ENCODE data around the gene ITGB5. TPM values are rescaled to one million over a fixed set of nuclear protein-coding genes. Genes with fewer than 3 reads are reported as not detected.
"Not testable (repeated sequence)": the region's sequence is repeated elsewhere in the genome, so short reads cannot be mapped to it uniquely, and the experiment has no call there.

The ITGB5 gene
- total and polyA plus RNA-seq, 2 donors (not counting 1 experiment from before 2014, with no cell fraction given): 0.15 to 0.54 TPM

DNA sequence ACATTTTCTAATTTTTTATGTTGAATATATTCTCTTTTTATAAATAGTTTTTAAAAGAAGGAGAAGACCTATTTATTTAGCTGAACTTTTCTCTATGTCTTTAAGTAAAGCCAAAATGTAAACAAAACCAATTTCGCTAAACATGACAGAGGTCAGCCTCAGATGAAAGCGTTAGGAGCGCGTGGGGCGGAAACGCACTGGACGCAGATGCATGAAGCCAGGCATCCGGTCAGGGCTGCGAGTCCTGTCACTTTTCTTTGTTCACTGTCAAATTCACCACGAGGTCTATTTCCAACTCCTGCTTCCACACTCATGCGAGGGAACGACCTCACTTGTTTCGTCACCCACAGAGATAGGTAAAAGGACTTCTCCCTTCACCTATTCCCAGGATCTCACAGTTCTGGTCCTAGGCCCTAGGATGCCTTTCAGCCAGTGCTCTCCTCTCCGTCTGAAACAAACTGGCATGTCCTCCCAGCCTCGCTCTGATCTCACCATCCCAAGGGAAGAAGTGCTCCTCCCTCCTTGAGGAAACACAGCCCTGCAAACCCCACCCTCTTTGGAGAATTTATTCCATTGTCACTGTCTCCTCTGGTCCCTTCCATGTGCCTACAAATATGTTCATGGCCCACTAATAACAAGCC is 57.9 kb downstream of the ITGB5 start:
- H3K27ac ChIP-seq (ENCODE audit: low read length in 2 of 2): no peak overlapping the region
- H3K9me3 ChIP-seq (ENCODE audit: control extremely low read depth in 1 of 3, control insufficient read depth in 2 of 3, insufficient read depth in 1 of 3, low read length in 2 of 3): no peaks in the 10 kb centered on the region
- H2AFZ ChIP-seq (ENCODE audit: insufficient read depth, low read depth, low read length, poor library complexity, severe bottlenecking): no peak overlapping the region
- Mint-ChIP-seq H3K9me3 (ENCODE audit: insufficient read depth) (no peaks in the 10 kb centered on the region), H3K27ac (no peak overlapping the region), H3K27me3 (peaks cover 32% of the 10 kb centered on the region), H3K4me3 (no peak overlapping the region), H3K4me1 (peaks cover 4% of the 10 kb centered on the region)
- ATAC-seq (ENCODE audit: low read depth): no peak
- no peak for TF ChIP-seq EZH2 (IDR thresholded peaks at IDR 0.05; ENCODE audit: borderline replicate concordance, insufficient read depth, low read depth, low read length, poor library complexity, severe bottlenecking)
- TF ChIP-seq, protein P1, sequence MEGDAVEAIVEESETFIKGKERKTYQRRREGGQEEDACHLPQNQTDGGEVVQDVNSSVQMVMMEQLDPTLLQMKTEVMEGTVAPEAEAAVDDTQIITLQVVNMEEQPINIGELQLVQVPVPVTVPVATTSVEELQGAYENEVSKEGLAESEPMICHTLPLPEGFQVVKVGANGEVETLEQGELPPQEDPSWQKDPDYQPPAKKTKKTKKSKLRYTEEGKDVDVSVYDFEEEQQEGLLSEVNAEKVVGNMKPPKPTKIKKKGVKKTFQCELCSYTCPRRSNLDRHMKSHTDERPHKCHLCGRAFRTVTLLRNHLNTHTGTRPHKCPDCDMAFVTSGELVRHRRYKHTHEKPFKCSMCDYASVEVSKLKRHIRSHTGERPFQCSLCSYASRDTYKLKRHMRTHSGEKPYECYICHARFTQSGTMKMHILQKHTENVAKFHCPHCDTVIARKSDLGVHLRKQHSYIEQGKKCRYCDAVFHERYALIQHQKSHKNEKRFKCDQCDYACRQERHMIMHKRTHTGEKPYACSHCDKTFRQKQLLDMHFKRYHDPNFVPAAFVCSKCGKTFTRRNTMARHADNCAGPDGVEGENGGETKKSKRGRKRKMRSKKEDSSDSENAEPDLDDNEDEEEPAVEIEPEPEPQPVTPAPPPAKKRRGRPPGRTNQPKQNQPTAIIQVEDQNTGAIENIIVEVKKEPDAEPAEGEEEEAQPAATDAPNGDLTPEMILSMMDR (IDR thresholded peaks at IDR 0.05): no peak
- H3K4me2 ChIP-seq (replicated peaks; ENCODE audit: low read depth, low read length, poor library complexity, severe bottlenecking): no peak overlapping the region
- H3K79me2 ChIP-seq (ENCODE audit: control insufficient read depth, insufficient read depth, low read length): no peaks in the 10 kb centered on the region
- intact Hi-C loops (cut with micrococcal nuclease): no loop called here
- no peak overlapping the region for H3K4me3 ChIP-seq (ENCODE audit: control extremely low read depth in 1 of 5, extremely low read depth in 1 of 5, insufficient read depth in 1 of 5, low read depth in 2 of 5, low read length in 4 of 5)
- no peak overlapping the region for H3K9ac ChIP-seq (ENCODE audit: low read length)
- ChIA-PET POLR2A (no interaction called here), CTCF (no interaction called here)
- H4K20me1 ChIP-seq (ENCODE audit: control insufficient read depth, insufficient read depth, low read length, poor library complexity, severe bottlenecking): no peaks in the 10 kb centered on the region
- no peak for DNase-seq
- peaks cover 0 to 5% of the 10 kb centered on the region in 2 donors for H3K4me1 ChIP-seq (ENCODE audit: control insufficient read depth in 2 of 2, insufficient read depth in 2 of 2, low read length in 2 of 2)
- H3K36me3 ChIP-seq (replicated peaks in 1 of 2; ENCODE audit: control extremely low read depth in 1 of 2, control insufficient read depth in 1 of 2, extremely low read depth in 1 of 2, insufficient read depth in 2 of 2, low read length in 1 of 2): no peaks in the 10 kb centered on the region
- H3K27me3 ChIP-seq (replicated peaks in 1 of 4; ENCODE audit: control extremely low read depth in 1 of 4, control insufficient read depth in 3 of 4, insufficient read depth in 4 of 4, low read length in 3 of 4): peaks cover 0 to 14% (median 2%) of the 10 kb centered on the region in 4 experiments
- WGBS (ENCODE audit: insufficient coverage): 96% methylated on average over 14 of the region's 15 CpGs

DNA sequence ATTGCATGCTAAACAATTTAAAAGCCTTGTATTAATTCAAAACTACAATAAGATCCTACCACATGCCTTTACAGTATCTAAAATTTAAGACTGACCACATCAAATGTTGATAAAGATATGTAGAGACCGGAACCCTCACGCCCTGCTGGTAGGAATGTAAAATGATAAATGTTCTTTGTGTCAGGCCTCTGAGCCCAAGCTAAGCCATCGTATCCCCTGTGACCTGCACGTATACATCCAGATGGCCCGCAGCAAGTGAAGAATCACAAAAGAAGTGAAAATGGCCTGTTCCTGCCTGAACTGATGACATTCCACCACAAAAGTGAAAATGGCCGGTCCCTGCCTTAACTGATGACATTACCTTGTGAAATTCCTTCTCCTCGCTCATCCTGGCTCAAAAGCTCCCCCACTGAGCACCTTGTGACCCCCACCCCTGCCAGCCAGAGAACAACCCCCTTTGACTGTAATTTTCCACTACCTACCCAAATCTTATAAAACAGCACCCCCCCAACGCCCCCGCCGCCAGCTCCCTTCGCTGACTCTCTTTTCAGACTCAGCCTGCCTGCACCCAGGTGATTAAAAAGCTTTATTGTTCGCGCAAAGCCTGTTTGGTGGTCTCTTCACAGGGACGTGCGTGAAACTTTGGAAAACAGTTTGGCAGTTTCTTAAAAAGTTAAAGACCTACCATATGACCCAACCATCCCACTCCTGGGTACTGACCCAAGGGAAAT is 59.5 kb downstream of the ITGB5 start:
- H2AFZ ChIP-seq (ENCODE audit: insufficient read depth, low read depth, low read length, poor library complexity, severe bottlenecking); intact Hi-C loops (cut with micrococcal nuclease); H3K4me1 ChIP-seq (ENCODE audit: control insufficient read depth in 2 of 2, insufficient read depth in 2 of 2, low read length in 2 of 2); H3K4me2 ChIP-seq (replicated peaks; ENCODE audit: low read depth, low read length, poor library complexity, severe bottlenecking); H3K27ac Mint-ChIP-seq; ATAC-seq (ENCODE audit: low read depth); H3K27me3 ChIP-seq (replicated peaks in 1 of 4; ENCODE audit: control extremely low read depth in 1 of 4, control insufficient read depth in 3 of 4, insufficient read depth in 4 of 4, low read length in 3 of 4); H3K9me3 Mint-ChIP-seq (ENCODE audit: insufficient read depth); DNase-seq; H3K36me3 ChIP-seq (replicated peaks in 1 of 2; ENCODE audit: control extremely low read depth in 1 of 2, control insufficient read depth in 1 of 2, extremely low read depth in 1 of 2, insufficient read depth in 2 of 2, low read length in 1 of 2); H3K79me2 ChIP-seq (ENCODE audit: control insufficient read depth, insufficient read depth, low read length); H3K9ac ChIP-seq (ENCODE audit: low read length); CTCF ChIA-PET; H4K20me1 ChIP-seq (ENCODE audit: control insufficient read depth, insufficient read depth, low read length, poor library complexity, severe bottlenecking); H3K27ac ChIP-seq (ENCODE audit: low read length in 2 of 2); H3K4me3 Mint-ChIP-seq; H3K4me1 Mint-ChIP-seq; H3K4me3 ChIP-seq (ENCODE audit: control extremely low read depth in 1 of 5, extremely low read depth in 1 of 5, insufficient read depth in 1 of 5, low read depth in 2 of 5, low read length in 4 of 5); POLR2A ChIA-PET; H3K9me3 ChIP-seq (ENCODE audit: control extremely low read depth in 1 of 3, control insufficient read depth in 2 of 3, insufficient read depth in 1 of 3, low read length in 2 of 3): not testable (repeated sequence)
- 83% methylated on average over 9 of the region's 15 CpGs for WGBS (ENCODE audit: insufficient coverage)
- peaks cover 24% of the 10 kb centered on the region for H3K27me3 Mint-ChIP-seq
